Left lung (tissue), 10 donors: ENCODE data around the gene TLCD2. TPM values are rescaled to one million over a fixed set of nuclear protein-coding genes. Genes with fewer than 3 reads are reported as not detected.

ENCODE experiments used
- ATAC-seq: fragments of 200-7000 bp; cut with Tn5 transposase; one replicate; pipeline ENCODE4 v1.9.1; 2020; ENCODE audit warnings: moderate library complexity
- DNase-seq, 4 donors: peaks; one replicate each; pipeline ENCODE4 v3.0.0-alpha.2; 2013 to 2020
- H3K27ac ChIP-seq, 2 donors: fragments of 200-600 bp; sonication (generic) in 1 of 2; one replicate each; pipeline versions ENCODE4 v1.5.0 to v1.8.0; 2020 to 2021
- H3K27me3 ChIP-seq, 2 donors: fragments of 200-600 bp; sonication (generic) in 1 of 2; one replicate each; pipeline versions ENCODE4 v1.5.0 to v1.8.0; 2020 to 2021
- H3K36me3 ChIP-seq, 2 donors: fragments of 200-600 bp; sonication (generic) in 1 of 2; one replicate each; pipeline versions ENCODE4 v1.5.0 to v1.8.0; 2020 to 2021
- H3K4me1 ChIP-seq, 2 donors: fragments of 200-600 bp; one replicate each; pipeline ENCODE4 v1.8.0; 2021
- H3K4me3 ChIP-seq, 2 donors: fragments of 200-600 bp; sonication (generic) in 1 of 2; one replicate each; pipeline versions ENCODE4 v1.5.0 to v1.8.0; 2020 to 2021; ENCODE audit warnings: mild to moderate bottlenecking in 1 of 2
- H3K9me3 ChIP-seq, 2 donors: fragments of 200-600 bp; sonication (generic) in 1 of 2; one replicate each; pipeline versions ENCODE4 v1.5.0 to v1.8.0; 2020 to 2021
- CTCF ChIP-seq, 2 donors: fragments of 200-600 bp; sonication (generic) in 1 of 2; IDR thresholded peaks; one replicate each; pipeline versions ENCODE4 v1.5.0 to v1.8.0; 2021; ENCODE audit warnings: antibody characterized with exemption in 2 of 2
- intact Hi-C, 2 donors: fragments of 100-400 bp; cut with DNase I; formaldehyde crosslinking; loops; one replicate each; pipeline versions ENCODE4 v1.11.2 to v1.14.2; 2022
- polyA plus RNA-seq, 6 donors: library from polyadenylated mRNA; unstranded; fragments of 120-200 nt; gene quantifications; one replicate each; pipeline ENCODE4 v1.2.1, GENCODE V29; 2013; ENCODE audit not compliant: insufficient read length in 6 of 6
- total RNA-seq, 2 donors: library from RNA; stranded (reverse); fragmentation: NEBNext Ultra II Directional; extraction: Animal tissue kit (Norgen Biotek cat#: 25700); gene quantifications; one replicate each; pipeline ENCODE4 v1.2.1, GENCODE V29; 2021
- donor health status: DM: no; HTN: yes; CAD: no.
- donor health status: DM: no; HTN: no; CAD: no.

Gene TLCD2
- total and polyA plus RNA-seq, 8 donors = 7.3 to 14.4 (median 10.4) TPM

GRCh38 chr17:1750628-1751027 lies 40.5 kb upstream of the TLCD2 start:
- DNase-seq = no peak
- ATAC-seq = no peak
- Histone ChIP-seq H3K36me3 (no peaks in the 10 kb centered on the region), H3K27me3 (no peaks in the 10 kb centered on the region), H3K9me3 (no peaks in the 10 kb centered on the region), H3K27ac (peak overlapping the region in 1 of 2 donors; percentile 14), H3K4me3 (no peak overlapping the region), H3K4me1 (peaks cover 0 to 44% of the 10 kb centered on the region in 2 donors)
- intact Hi-C loops = no loop called here
- no peak for TF ChIP-seq CTCF (IDR thresholded peaks at IDR 0.05)

GRCh38 chr17:1746975-1747543 lies 36.9 kb upstream of the TLCD2 start:
- intact Hi-C loops = no loop called here
- Histone ChIP-seq H3K36me3 (no peaks in the 10 kb centered on the region), H3K4me3 (no peak overlapping the region), H3K4me1 (peaks cover 0 to 11% of the 10 kb centered on the region in 2 donors), H3K27ac (peak overlapping the region in 1 of 2 donors; percentile 63), H3K27me3 (no peaks in the 10 kb centered on the region), H3K9me3 (no peaks in the 10 kb centered on the region)
- no peak for TF ChIP-seq CTCF (IDR thresholded peaks at IDR 0.05)
- ATAC-seq (peak; percentile 91), DNase-seq (peak in 2 of 4 donors; percentile 69 to 90)

- Histone ChIP-seq H3K27ac (no peak overlapping the region), H3K27me3 (no peaks in the 10 kb centered on the region), H3K4me3 (no peak overlapping the region), H3K9me3 (no peaks in the 10 kb centered on the region), H3K4me1 (peaks cover 0 to 7% of the 10 kb centered on the region in 2 donors), H3K36me3 (no peaks in the 10 kb centered on the region)
- no peak for TF ChIP-seq CTCF (IDR thresholded peaks at IDR 0.05)
- ATAC-seq (no peak), DNase-seq (no peak)
- intact Hi-C loops = no loop called here
Observed at GRCh38 chr17:1745513-1746020, 35.4 kb upstream of the TLCD2 start.

- DNase-seq = no peak
- Histone ChIP-seq H3K4me3 (no peak overlapping the region), H3K27ac (no peak overlapping the region), H3K36me3 (no peaks in the 10 kb centered on the region), H3K27me3 (no peaks in the 10 kb centered on the region), H3K4me1 (peaks cover 0 to 7% of the 10 kb centered on the region in 2 donors), H3K9me3 (no peaks in the 10 kb centered on the region)
- intact Hi-C loops = no loop called here
- no peak for TF ChIP-seq CTCF (IDR thresholded peaks at IDR 0.05)
- no peak for ATAC-seq
Observed at GRCh38 chr17:1744551-1745512, 34.7 kb upstream of the TLCD2 start.

- Histone ChIP-seq H3K4me1 (peaks cover 0 to 7% of the 10 kb centered on the region in 2 donors), H3K9me3 (no peaks in the 10 kb centered on the region), H3K36me3 (peaks cover 0 to 4% of the 10 kb centered on the region in 2 donors), H3K27ac (no peak overlapping the region), H3K27me3 (no peaks in the 10 kb centered on the region), H3K4me3 (no peak overlapping the region)
- DNase-seq (no peak), ATAC-seq (no peak)
- intact Hi-C loops = no loop called here
- TF ChIP-seq CTCF (IDR thresholded peaks at IDR 0.05) = no peak
Observed at GRCh38 chr17:1743088-1743439, 32.9 kb upstream of the TLCD2 start.
